GM12892 (cell line): Measurements from ENCODE around the gene LHX6.

ENCODE experiments used
- POLR2A ChIP-seq: IDR thresholded peaks from 2 replicates; pipeline ENCODE4 v1.6.1; 2011; ENCODE audit warnings: low read depth, low read length, control low read depth
- POLR2AphosphoS5 ChIP-seq: IDR thresholded peaks from 2 replicates; pipeline ENCODE4 v1.6.1; 2011; ENCODE audit warnings: low read depth, low read length, control low read depth

DNA sequence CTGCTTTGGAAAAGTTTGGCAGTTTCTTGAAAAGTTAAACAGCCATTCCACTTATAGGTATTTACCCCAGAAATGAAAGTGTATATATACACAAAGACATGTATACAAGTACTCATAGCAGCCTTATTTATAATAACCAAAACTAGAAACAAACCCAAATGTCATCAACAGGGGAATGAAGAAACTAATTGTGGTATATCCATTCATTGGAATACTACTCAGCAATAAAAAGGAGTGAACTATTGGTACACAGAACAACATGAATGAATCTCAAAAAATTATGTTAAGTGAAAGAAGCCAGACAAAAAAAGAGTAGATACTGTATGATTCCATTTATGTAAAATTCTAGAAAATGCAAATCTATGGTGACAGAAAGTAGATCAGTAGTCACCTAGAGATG, 66.3 kb downstream of the LHX6 start:
- TF ChIP-seq POLR2A (no peak), POLR2AphosphoS5 (no peak)
